ENCODE results near the gene MR1.

Gene MR1

DNA sequence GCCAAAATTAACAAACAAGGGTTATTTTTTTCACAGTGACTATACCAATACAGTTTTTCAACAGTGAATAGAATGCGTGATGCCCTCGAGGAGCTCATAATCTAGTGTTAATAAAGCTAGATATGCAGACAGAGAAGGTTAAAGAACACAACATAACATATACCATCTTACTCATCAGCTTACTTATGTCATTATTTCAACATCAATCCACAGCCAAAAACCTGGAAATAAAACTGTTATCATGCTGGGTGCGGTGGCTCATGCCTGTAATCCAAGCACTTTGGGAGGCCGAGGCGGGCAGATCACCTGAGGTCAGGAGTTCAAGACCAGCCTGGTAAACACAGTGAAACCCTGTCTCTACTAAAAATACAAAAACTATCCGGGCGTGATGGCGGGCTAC, 17.2 kb upstream of the MR1 start:
- DNase-seq (ENCODE audit: low spot score): no peak
- H3K4me3 ChIP-seq: no peak overlapping the region
- no peak overlapping the region for H3K27ac ChIP-seq
- TF ChIP-seq, protein P1, sequence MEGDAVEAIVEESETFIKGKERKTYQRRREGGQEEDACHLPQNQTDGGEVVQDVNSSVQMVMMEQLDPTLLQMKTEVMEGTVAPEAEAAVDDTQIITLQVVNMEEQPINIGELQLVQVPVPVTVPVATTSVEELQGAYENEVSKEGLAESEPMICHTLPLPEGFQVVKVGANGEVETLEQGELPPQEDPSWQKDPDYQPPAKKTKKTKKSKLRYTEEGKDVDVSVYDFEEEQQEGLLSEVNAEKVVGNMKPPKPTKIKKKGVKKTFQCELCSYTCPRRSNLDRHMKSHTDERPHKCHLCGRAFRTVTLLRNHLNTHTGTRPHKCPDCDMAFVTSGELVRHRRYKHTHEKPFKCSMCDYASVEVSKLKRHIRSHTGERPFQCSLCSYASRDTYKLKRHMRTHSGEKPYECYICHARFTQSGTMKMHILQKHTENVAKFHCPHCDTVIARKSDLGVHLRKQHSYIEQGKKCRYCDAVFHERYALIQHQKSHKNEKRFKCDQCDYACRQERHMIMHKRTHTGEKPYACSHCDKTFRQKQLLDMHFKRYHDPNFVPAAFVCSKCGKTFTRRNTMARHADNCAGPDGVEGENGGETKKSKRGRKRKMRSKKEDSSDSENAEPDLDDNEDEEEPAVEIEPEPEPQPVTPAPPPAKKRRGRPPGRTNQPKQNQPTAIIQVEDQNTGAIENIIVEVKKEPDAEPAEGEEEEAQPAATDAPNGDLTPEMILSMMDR (IDR thresholded peaks at IDR 0.05): no peak

DNA sequence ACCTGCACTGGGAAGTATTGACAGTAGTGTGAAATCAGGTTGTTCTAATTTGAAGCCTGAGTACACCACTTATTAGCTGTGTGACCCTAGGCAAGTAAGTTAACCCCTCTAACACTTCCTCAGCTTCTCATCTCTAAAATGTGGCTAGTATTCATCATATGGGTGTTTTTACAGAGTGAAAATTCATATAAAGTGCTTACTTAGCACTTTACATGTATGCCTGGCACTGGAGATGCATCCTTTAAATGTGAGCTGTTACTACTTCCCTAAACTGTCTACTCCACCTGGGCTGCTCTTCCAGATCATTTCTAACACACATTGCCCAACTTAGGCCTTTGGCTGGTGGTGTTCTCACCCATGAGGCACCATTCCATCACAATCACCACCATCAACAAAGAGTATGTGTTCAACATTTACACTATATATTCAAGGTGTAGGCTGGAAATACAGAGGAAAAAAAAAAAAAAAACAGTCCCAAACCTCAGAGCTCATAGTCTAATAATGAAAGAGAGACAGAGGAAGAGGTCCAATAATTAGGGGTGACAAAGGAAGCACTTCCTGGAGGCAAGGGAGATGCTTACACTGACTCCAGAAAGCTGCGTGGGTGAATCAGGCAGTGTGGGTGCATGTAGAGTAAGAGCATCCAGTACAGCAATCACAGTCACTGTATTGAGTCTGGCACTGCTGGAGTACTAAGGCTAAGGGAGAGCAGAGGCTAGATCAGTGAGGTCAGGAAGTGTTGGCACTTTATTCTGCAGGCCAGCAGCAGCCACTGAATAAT, 14.7 kb upstream of the MR1 start:
- Histone ChIP-seq H3K4me3 (no peak overlapping the region), H3K27ac (no peak overlapping the region)
- no peak for DNase-seq (ENCODE audit: low spot score)
- TF ChIP-seq, protein P1 (IDR thresholded peaks at IDR 0.05): no peak

DNA sequence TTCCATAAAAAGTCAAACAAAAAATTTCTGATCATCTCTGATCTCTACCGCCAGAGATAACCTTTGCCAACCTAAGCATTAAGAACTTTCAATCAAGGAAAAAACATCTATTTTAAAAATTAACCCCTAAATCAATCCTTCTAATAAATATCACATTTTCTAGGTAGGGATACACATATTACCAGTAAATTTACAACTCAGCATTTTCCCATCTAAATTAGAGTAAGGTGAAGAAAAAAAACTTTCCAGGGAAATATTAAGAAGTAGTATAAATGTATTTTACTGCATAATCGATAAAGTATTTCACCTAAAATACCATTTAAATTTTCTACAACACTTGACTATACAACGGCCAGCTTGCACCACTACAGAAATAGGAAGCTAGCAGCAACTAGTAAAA, 12.6 kb upstream of the MR1 start:
- peak overlapping the region; percentile 99 for H3K4me3 ChIP-seq
- DNase-seq (ENCODE audit: low spot score): no peak
- H3K27ac ChIP-seq: no peak overlapping the region
- TF ChIP-seq, protein P1 (IDR thresholded peaks at IDR 0.05): no peak

DNA sequence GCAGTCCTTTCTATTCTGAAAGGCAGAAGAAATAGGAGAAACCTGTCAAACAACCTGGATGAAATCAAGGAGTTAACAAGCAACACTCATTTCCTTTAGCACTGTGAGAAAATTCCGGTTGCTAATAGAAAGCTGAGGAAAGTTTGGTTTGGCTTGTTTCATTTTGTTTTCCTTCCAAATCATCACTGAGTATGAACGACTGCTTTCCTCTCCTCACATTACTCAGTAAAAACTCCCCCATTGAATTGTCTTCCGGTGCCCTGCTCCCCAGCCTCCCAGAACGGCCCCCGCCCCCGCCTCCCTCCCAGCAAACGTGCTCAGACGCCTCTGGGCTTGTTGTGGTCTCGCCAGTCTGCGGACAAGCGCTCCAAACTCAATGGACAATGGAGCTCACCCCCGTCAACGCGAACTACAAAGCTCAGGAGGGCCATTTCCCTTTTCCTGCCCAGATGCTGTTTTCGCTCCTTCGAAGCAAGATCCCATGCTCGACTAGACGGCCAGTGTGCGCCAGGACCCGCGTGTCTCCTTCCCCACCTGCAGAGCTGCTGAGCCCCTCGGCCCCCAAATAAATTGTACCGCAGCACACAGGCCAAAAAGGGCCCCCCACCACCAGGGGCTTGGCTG, 11.9 kb upstream of the MR1 start:
- TF ChIP-seq, protein P1 (IDR thresholded peaks at IDR 0.05): no peak
- DNase-seq (ENCODE audit: low spot score): peak; percentile 82
- Histone ChIP-seq H3K27ac (peak overlapping the region; percentile 86 to 95), H3K4me3 (peak overlapping the region; percentile 99)

DNA sequence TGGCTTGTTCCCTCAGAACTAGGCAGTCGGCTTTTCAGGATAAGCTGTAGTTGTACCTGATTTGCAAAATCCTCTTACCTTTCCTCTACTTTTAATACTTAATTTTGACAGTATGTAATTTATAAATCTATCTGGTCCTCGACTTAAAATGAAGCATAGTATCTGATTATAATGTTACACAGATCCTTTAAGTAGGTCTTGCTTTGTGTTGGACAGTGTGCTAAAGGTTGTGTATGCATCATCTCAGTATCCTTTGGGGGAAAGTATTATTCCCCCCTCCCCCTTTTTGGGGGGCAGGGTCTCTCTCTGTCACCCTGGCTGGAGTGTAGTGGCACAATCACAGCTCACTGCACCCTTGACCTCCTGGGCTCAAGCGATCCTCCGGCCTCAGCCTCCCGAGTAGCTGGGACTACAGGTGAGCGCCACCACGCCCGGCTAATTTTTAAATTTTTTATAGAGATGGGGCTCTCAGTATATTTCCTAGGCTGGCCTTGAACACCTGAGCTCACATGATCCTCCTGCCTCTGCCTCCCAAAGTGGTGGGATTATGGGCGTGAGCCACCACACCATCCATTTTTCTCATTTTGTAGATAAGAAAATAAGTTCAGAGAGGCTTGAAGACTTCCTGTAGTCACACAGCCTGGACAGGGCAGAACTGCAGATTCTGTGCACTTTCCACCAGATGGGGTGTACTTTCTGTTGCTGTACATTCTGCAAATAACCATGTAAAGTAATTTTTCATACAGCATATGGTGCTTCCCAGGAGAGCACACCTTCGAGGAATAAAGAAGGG, 10.3 kb upstream of the MR1 start:
- Histone ChIP-seq H3K27ac (peak overlapping the region in 1 of 2 donors; percentile 95), H3K4me3 (peak overlapping the region; percentile 99)
- DNase-seq (ENCODE audit: low spot score): no peak
- TF ChIP-seq, protein P1 (IDR thresholded peaks at IDR 0.05): no peak

DNA sequence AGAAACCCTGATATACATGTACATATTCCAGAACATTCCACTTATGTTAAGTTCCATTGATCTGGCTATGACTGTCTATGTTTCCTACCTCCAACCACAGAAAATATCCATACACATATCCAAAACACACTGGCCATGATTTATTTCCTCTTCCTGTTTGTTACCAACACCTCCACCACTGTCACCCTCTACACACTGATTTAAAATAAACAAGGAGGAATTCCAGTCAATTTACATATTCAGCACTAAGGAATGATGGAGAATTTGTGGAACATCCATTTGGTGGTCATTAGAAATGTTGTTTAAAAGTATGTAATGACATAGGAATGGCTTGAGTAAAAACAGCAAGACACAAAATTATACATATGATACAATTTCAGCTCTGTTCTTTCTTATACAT, 5.6 kb upstream of the MR1 start:
- DNase-seq (ENCODE audit: low spot score): no peak
- TF ChIP-seq, protein P1 (IDR thresholded peaks at IDR 0.05): no peak
- no peak overlapping the region for H3K4me3 ChIP-seq

More for the DNA sequence above, 5.6 kb upstream of the MR1 start:
- no peak overlapping the region for H3K27ac ChIP-seq

Data from coronary artery (tissue), 2 donors.